PFSK-1 (cell line): ENCODE measurements around the gene CTNNA1.

Source experiments
- FOXP2 ChIP-seq: optimal IDR thresholded peaks from 2 replicates; pipeline ENCODE3; 2011; ENCODE audit warnings: borderline replicate concordance, control low read depth, inconsistent platforms; ENCODE audit not compliant: insufficient read depth; ENCODE audit errors: extremely low read length, extremely low read depth
- POLR2AphosphoS5 ChIP-seq: IDR thresholded peaks from 2 replicates; pipeline ENCODE4 v1.6.1; 2012; ENCODE audit warnings: low read depth, mild to moderate bottlenecking, control low read depth, low read length, moderate library complexity
- REST ChIP-seq, 2 experiments: IDR thresholded peaks; 2 replicates each; pipeline versions ENCODE4 v1.6.1 to v1.8.0; 2011 to 2012; ENCODE audit warnings: low read depth in 2 of 2, low read length in 2 of 2, control low read depth in 1 of 2, inconsistent platforms in 1 of 2, mild to moderate bottlenecking in 1 of 2, moderate library complexity in 1 of 2; ENCODE audit not compliant: insufficient read depth in 1 of 2
- SIN3A ChIP-seq: IDR thresholded peaks from 2 replicates; pipeline ENCODE4 v1.6.1; 2012; ENCODE audit warnings: mild to moderate bottlenecking, low read length, moderate library complexity, borderline replicate concordance; ENCODE audit not compliant: insufficient read depth
- TAF1 ChIP-seq: IDR thresholded peaks from 2 replicates; pipeline ENCODE4 v1.6.1; 2012; ENCODE audit warnings: low read length, control low read depth, borderline replicate concordance; ENCODE audit not compliant: insufficient read depth

GRCh38 chr5:138884554-138884953 is 131.3 kb downstream of the CTNNA1 start:
- TF ChIP-seq POLR2AphosphoS5 (no peak), REST (IDR thresholded peaks at IDR 0.05; ENCODE audit: insufficient read depth in 1 of 2, low read depth in 2 of 2, low read length in 2 of 2) (no peak), SIN3A (no peak), TAF1 (no peak), FOXP2 (no peak)
